Measurements from ENCODE around the gene DDO. TPM values are rescaled to one million over a fixed set of nuclear protein-coding genes. Genes with fewer than 3 reads are reported as not detected.

The DDO gene
- total RNA-seq, 1 experiment from 2014 or later = 0.39 TPM

DNA sequence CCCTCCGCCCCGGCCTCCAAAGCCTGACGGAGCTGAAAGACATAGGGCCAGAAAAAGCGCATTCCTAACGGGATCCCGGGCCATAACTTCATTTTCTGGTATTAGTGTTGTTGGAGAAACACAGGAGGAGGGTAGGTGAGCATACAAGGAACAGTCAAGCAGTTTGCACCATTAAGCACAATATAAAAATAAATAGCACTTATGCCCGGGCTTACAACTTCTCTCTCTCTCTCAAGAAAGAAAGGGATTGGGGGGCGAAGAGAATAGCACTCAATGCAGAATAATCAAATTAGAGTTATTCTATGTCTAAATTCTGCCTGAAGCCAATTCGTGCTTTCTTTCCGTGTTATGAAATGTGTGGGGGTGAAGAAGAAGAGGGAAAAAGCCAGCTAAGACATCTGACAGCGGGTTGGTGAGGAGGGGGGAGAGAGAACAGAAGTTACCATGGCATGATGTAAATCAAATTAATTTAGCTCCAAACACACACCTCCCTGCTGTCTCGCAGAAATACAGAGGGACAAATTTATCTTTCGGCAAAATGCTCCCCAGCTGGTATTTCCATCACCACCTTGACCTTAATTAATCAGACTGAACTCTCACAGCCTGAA is 56.7 kb downstream of the DDO start:
- intact Hi-C loops (cut with micrococcal nuclease; ENCODE audit: unreplicated experiment) = no loop called here
- Histone ChIP-seq H3K4me1 (ENCODE audit: control insufficient read depth, insufficient read depth, low read length) (no peaks in the 10 kb centered on the region), H3K36me3 (ENCODE audit: control insufficient read depth, insufficient read depth, low read length) (no peaks in the 10 kb centered on the region), H3K27ac (ENCODE audit: low read length) (no peak overlapping the region), H3K4me3 (ENCODE audit: low read depth in 2 of 2, low read length in 2 of 2) (peak overlapping the region in 1 of 2 experiments; percentile 26; a peak in 3 of 4 replicates), H3K27me3 (ENCODE audit: control insufficient read depth, insufficient read depth, low read length) (peaks cover 49% of the 10 kb centered on the region), H3K9me3 (ENCODE audit: control insufficient read depth, insufficient read depth, low read depth, low read length) (no peaks in the 10 kb centered on the region)
- no peak for ATAC-seq
- CTCF ChIA-PET = no interaction called here
- BruUV-seq (replicated peaks) = no TSS peak
- TF ChIP-seq CTCF (IDR thresholded peaks at IDR 0.05) (no peak), TCF7L2 (IDR thresholded peaks at IDR 0.05; ENCODE audit: low read depth, low read length) (no peak), POLR2AphosphoS5 (IDR thresholded peaks at IDR 0.05; ENCODE audit: low read depth, low read length) (no peak), SIN3A (IDR thresholded peaks at IDR 0.05; ENCODE audit: borderline replicate concordance, insufficient read depth, low read depth, low read length) (no peak)
- TF ChIP-seq, protein P1, sequence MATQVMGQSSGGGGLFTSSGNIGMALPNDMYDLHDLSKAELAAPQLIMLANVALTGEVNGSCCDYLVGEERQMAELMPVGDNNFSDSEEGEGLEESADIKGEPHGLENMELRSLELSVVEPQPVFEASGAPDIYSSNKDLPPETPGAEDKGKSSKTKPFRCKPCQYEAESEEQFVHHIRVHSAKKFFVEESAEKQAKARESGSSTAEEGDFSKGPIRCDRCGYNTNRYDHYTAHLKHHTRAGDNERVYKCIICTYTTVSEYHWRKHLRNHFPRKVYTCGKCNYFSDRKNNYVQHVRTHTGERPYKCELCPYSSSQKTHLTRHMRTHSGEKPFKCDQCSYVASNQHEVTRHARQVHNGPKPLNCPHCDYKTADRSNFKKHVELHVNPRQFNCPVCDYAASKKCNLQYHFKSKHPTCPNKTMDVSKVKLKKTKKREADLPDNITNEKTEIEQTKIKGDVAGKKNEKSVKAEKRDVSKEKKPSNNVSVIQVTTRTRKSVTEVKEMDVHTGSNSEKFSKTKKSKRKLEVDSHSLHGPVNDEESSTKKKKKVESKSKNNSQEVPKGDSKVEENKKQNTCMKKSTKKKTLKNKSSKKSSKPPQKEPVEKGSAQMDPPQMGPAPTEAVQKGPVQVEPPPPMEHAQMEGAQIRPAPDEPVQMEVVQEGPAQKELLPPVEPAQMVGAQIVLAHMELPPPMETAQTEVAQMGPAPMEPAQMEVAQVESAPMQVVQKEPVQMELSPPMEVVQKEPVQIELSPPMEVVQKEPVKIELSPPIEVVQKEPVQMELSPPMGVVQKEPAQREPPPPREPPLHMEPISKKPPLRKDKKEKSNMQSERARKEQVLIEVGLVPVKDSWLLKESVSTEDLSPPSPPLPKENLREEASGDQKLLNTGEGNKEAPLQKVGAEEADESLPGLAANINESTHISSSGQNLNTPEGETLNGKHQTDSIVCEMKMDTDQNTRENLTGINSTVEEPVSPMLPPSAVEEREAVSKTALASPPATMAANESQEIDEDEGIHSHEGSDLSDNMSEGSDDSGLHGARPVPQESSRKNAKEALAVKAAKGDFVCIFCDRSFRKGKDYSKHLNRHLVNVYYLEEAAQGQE (IDR thresholded peaks at IDR 0.05; ENCODE audit: insufficient read depth in 1 of 2, low read depth in 2 of 2, low read length in 1 of 2) = no peak
- in situ Hi-C loops (cut with HindIII; ENCODE audit: low pct_unique_long_range_greater_than_20kb, low sequenced_read_pairs) = no loop called here
- POLR2A ChIA-PET = no interaction called here
- no peak for DNase-seq (ENCODE audit: low read depth, low spot score)

DNA sequence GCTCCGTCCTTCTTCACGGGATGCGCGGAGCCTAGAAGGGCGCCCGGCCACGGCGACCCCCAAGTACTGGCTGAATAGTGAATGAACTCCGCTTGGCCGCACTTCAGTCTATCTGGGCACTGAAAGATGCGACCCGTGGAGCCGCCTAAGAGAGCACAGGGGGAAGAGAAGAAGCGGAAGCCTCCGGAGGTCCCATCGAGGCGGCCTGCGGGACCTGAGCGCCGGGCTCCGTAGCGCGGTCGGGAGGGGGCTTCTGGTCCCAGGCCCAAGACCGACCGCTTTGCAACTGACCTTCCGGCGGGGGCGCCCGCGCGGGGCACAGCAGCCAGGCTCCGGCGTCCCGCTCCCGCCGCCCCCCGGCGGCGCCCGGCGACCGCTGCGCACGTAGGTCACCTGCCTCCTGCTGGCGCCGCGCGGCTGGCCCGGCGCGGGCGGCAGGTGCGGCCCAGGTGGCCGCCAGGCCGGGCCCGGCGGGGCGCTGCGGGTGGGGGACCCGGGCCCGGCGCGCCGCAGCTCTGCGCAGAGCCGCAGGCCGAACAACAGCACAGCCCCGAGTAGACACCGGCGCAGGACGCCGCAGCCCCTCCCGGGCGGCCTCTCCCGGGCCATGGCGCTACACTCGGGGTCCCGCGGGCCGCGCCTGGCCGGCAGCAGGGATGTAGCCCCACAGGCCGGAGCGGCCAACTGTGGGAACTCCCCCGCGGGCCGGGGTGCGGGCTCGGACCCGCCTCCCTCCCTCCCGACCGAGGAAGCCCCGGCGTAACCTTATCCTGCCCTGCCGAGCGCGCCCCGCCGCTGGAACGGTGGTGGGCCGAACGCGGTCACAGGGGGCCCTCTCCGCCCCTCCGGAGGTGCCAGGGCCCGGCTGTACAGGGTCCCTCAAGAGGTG is 57.5 kb downstream of the DDO start, which contains the start of gene METTL24:
METTL24 (minus strand) TSS at position 686 of the 889 bp plus-strand sequence; CDS start at position 609, 77 bp downstream.
- Histone ChIP-seq H3K4me3 (ENCODE audit: low read depth in 2 of 2, low read length in 2 of 2) (peak within 1 kb of the TSS in 1 of 2 experiments; percentile 26; a peak in 3 of 4 replicates), H3K27me3 (ENCODE audit: control insufficient read depth, insufficient read depth, low read length) (peaks cover 50% of the 10 kb centered on the region), H3K9me3 (ENCODE audit: control insufficient read depth, insufficient read depth, low read depth, low read length) (no peaks in the 10 kb centered on the region), H3K36me3 (ENCODE audit: control insufficient read depth, insufficient read depth, low read length) (no peaks in the 10 kb centered on the region), H3K27ac (ENCODE audit: low read length) (no peak within 1 kb of the TSS), H3K4me1 (ENCODE audit: control insufficient read depth, insufficient read depth, low read length) (no peaks in the 10 kb centered on the region)
- TF ChIP-seq POLR2AphosphoS5 (IDR thresholded peaks at IDR 0.05; ENCODE audit: low read depth, low read length) = no peak
- TF ChIP-seq TCF7L2 (IDR thresholded peaks at IDR 0.05; ENCODE audit: low read depth, low read length) = no peak
- TF ChIP-seq, protein P1 (IDR thresholded peaks at IDR 0.05; ENCODE audit: insufficient read depth in 1 of 2, low read depth in 2 of 2, low read length in 1 of 2) = no peak
- no peak for TF ChIP-seq SIN3A (IDR thresholded peaks at IDR 0.05; ENCODE audit: borderline replicate concordance, insufficient read depth, low read depth, low read length)
- peak; percentile 17; the same call in 1 of the 2 replicates for TF ChIP-seq CTCF (IDR thresholded peaks at IDR 0.05)
- POLR2A ChIA-PET = no interaction called here
- ATAC-seq (peak; percentile 72), DNase-seq (ENCODE audit: low read depth, low spot score) (no peak)
- CTCF ChIA-PET = no interaction called here
- in situ Hi-C loops (cut with HindIII; ENCODE audit: low pct_unique_long_range_greater_than_20kb, low sequenced_read_pairs) = no loop called here
- BruUV-seq (replicated peaks) = no TSS peak
- intact Hi-C loops (cut with micrococcal nuclease; ENCODE audit: unreplicated experiment) = no loop called here

All from Panc1 (cell line).